Stimulated activated CD4-positive, alpha-beta T cell treated with anti-CD3 and anti-CD28 coated beads, Interleukin-4, amount 100 ng/mL, for 48 hours (primary cell): ENCODE data around the gene GPR22.

Experiments used
- DNase-seq, 2 donors: peaks; one replicate each; pipeline ENCODE4 v3.0.0-alpha.2; 2020; ENCODE audit warnings: low read depth in 2 of 2

The GPR22 gene, protein sequence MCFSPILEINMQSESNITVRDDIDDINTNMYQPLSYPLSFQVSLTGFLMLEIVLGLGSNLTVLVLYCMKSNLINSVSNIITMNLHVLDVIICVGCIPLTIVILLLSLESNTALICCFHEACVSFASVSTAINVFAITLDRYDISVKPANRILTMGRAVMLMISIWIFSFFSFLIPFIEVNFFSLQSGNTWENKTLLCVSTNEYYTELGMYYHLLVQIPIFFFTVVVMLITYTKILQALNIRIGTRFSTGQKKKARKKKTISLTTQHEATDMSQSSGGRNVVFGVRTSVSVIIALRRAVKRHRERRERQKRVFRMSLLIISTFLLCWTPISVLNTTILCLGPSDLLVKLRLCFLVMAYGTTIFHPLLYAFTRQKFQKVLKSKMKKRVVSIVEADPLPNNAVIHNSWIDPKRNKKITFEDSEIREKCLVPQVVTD

GRCh38 chr7:107469929-107470328 lies at the start of gene GPR22:
Gene GPR22 (plus strand): TSS chr7:107470057. CDS start chr7:107474061, 4,004 bp downstream.
- DNase-seq = no peak

- DNase-seq = no peak
These were observed 42.4 kb upstream of the GPR22 start for GRCh38 chr7:107427462-107427861.

- DNase-seq = no peak
These were observed 41.2 kb upstream of the GPR22 start for GRCh38 chr7:107428642-107429041.

DNA sequence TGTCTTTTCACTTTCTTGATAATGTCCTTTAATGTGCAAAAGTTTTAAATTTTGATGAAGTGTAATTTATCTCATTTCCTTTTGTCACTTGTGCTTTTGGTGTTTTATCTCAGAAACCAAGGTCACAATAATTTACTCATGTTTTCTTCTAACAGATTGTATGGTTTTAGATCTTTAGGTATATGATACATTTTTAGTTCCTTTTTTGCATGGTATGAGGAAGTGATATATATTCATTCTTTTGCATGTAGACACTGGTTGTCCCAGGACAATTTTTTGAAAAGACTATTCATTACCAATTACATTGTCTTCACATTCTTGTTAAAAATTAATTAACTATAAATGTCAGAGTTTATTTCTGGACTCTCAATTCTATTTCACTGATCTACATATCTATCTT lies 39.8 kb upstream of the GPR22 start:
- no peak for DNase-seq

- no peak for DNase-seq
These were observed 37.6 kb upstream of the GPR22 start for GRCh38 chr7:107432261-107432660.

DNA sequence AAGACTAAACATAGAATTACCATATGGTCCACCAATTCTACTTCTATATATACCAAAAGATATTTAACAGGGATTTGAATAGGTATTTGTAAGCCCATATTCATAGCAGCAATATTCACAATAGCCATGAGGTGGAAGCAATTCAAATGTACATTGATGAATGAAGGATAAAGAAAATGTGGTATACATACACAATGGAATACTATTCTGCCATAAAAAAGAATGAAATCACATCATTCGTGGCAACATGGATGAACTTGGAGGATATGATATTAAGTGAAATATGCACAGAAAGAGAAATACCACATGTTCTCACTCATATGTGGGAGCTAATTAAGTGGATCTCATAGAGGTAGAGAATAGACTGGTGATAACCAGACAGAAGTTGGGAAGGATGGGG lies 34.1 kb upstream of the GPR22 start:
- no peak for DNase-seq

DNA sequence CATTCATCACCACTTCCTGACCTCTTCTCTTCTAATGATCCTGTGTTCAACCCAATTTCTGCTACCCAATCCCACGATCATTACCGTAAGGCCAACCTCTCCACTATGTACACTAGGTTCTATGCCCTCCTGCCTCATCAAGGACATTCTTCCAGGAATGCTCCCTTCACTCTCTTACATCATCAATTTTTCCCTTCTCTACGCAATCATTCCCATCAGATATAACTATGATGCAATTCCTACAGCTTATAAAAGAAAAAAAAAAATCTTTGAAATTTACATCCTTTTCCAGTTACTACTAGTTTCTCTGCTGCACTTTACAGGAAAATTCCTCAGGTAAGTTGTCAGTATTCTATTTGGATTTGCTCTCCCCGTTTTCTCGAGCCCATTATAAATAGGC lies 30.8 kb upstream of the GPR22 start:
- no peak for DNase-seq

- DNase-seq = no peak
These were observed 28.1 kb upstream of the GPR22 start for GRCh38 chr7:107441581-107442422.

DNA sequence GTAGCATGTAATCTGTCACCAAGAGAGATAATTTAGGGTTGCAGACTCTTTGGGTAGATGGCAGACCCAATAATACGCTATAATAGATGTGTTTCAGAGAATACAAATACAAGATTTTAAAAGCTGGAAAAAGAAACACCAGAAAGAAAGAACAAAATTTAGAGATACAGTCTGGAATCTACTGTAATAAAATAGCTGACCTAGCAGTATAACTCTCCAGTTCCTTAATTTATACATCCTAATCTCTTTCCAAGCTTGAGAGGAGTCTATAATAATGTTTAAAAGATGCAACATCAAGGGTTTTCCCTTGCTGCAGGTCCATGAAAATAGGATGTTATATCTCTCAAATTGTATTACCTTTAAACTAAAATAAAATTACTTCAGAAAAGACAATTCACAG lies 27.2 kb upstream of the GPR22 start:
- no peak for DNase-seq

DNA sequence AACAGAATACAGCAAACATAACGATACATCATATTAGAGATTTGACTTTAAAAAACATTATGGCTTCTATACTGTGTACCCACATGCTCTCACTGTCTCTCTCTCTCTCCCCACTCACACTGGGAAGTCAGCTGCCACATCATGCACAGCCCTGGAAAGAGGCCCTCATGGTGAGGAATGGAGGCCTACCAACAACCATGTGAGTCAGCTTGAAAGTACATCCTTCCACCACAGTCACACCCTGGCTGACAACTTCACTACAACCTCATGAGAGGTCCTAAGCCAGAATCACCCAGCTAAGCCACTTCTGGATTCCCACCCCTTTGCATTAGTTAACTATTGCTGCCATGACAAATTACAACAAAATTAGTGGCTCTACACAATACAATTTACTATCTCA lies 23.3 kb upstream of the GPR22 start:
- peak in 1 of 2 donors; percentile 0 for DNase-seq

GRCh38 chr7:107446988-107447387 lies 22.9 kb upstream of the GPR22 start:
- no peak for DNase-seq

GRCh38 chr7:107450970-107451369 lies 18.9 kb upstream of the GPR22 start:
- DNase-seq = no peak

DNA sequence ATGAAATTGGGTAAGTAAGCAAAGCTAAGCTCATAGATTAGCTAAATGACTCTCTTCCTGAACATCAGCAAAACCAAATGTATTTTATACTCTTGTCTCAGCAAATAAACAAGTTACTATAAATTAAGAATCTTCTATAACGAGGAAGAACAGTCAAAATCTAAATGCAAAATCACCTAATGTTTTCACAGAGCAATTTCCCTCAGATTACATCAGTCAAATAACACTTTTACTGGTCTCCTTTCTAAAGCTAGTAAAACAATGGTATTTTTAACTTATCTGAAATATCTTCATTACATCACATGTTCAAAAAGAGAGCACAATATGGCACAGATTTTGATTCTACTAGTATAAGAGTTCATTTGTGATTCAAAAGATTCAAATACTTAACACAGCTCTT lies 16.5 kb upstream of the GPR22 start:
- DNase-seq = no peak

DNA sequence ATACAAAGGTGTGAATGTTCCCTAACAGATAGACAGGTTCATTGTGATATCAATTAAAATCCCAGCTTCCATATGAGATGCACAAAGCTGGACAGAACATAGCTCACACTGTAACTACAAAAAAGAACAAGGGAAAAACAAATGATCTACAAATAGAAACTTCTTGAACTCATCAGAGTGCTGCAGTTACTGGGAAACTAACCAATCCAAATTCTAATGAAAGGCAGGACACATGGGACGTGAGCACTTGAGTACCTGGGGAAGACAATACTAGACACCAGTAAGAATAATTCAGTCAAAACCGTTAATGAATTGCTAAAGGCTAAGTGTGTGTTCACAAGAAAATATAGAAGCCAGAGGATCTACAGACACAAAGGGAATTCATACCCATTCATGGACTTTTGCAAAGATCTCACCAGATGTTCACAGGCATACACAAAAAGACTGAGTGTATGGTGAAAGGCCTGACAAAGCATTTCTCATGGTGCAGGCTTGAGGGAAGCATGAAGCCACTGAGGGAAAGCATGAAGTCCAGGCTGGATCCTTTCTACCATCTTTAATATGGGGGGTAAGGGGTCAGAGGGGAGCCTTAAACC lies 7.8 kb upstream of the GPR22 start:
- no peak for DNase-seq

GRCh38 chr7:107463139-107464078 lies 6.4 kb upstream of the GPR22 start:
- peak; percentile 1 to 14 for DNase-seq

DNA sequence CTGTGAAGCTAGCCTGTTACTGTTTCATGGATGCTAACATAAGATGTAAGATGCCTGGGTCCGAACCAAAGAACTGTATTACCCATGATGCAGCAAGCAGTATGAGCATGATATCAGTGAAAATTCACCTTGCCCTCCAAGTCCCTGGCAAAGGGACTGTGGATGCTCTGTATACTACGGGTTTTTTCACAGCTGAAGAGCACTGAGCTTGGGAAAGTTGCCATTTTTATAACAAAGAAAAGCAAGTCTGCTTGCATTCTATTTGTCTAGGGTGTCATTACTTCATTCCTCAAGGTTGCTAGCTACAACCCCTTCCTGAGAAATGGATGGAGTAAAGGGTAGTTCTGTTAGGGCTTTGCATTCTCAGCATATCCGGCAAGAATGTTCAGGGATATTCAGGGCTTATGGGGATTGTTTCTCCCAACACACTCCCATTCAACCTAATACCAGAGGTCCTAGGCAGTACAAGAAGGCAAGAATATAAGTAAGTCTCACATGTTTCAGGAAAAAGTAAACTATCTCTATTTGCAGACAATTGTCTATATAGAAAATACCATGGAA lies 5.1 kb upstream of the GPR22 start:
- no peak for DNase-seq

DNA sequence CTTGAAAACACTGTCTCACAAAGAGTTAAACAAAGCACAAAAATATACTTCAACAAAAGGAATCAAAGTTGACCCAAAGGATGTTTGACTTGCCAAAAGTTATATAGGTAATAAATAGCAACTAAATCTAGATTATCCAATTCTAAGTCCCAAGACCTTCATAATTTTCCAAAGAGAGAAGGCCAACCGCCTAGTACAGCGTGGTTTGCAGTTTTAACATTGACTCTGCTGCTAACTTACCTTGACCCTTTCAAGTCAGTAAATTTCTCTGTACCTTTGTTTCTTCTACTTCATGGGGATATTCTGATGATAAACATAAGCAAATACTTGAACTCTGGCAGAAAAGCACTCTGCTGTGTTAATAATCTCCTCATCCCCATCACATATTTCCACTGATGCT lies 1.9 kb upstream of the GPR22 start:
- DNase-seq = no peak

- DNase-seq = no peak
These were observed 1.0 kb upstream of the GPR22 start for GRCh38 chr7:107468824-107469223.

- no peak for DNase-seq
These were observed 1.6 kb downstream of the GPR22 start for GRCh38 chr7:107471292-107472070.

DNA sequence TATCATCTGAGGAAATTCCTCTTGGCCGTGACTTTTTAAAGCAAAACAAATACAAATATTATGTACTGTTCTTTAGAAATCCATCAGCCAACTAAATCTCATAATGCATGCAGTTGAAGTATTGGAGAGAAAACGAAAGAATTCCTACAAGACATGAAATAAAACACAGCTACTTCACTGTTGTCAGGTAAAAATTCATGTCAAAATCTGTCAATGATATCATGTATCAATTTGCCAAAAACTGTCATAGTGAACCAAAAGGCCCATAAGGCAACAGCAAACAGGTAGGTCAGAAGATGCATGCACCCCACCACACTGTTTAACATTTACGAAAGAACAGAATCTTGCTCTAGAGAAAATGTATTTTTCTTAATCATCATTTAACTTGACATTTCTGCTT lies 2.3 kb downstream of the GPR22 start:
- no peak for DNase-seq
